Effector memory CD8-positive, alpha-beta T cell (primary cell): ENCODE data around the gene CARM1.

Source experiments
- ATAC-seq: fragments of 150-1000 bp; cut with Tn5 transposase; replicated peaks from 2 replicates; pipeline ENCODE4 v1.10.0; 2021; ENCODE audit warnings: mild to moderate bottlenecking, moderate library complexity
- DNase-seq, 3 experiments: peaks; one replicate each; pipeline ENCODE4 v3.0.0; 2021
- H3K27ac Mint-ChIP-seq, 2 donors: one replicate each; pipeline ENCODE4 v1.8.0; 2022; ENCODE audit warnings: mild to moderate bottlenecking in 2 of 2, mixed read lengths in 2 of 2, moderate library complexity in 2 of 2
- H3K27me3 Mint-ChIP-seq, 2 donors: one replicate each; pipeline ENCODE4 v1.8.0; 2022; ENCODE audit warnings: mixed read lengths in 2 of 2
- H3K36me3 Mint-ChIP-seq: one replicate; pipeline ENCODE4 v1.8.0; 2022; ENCODE audit warnings: mild to moderate bottlenecking, moderate library complexity, mixed read lengths; ENCODE audit not compliant: insufficient read depth
- H3K4me1 Mint-ChIP-seq, 2 donors: one replicate each; pipeline ENCODE4 v1.8.0; 2022; ENCODE audit warnings: low read depth in 2 of 2, mixed read lengths in 2 of 2
- H3K4me3 Mint-ChIP-seq, 2 donors: one replicate each; pipeline ENCODE4 v1.8.0; 2022; ENCODE audit warnings: mild to moderate bottlenecking in 2 of 2, mixed read lengths in 2 of 2, moderate library complexity in 2 of 2
- H3K9me3 Mint-ChIP-seq, 2 donors: one replicate each; pipeline ENCODE4 v1.8.0; 2022; ENCODE audit warnings: mixed read lengths in 2 of 2

CARM1 gene

GRCh38 chr19:10960314-10961072, 89.1 kb downstream of the CARM1 start, which contains the start of gene SMARCA4:
SMARCA4 (plus strand) TSS chr19:10961030; CDS start chr19:10984152, 23,122 bp downstream.
- Mint-ChIP-seq H3K36me3 (peaks cover 15% of the 10 kb centered on the region), H3K4me1 (peaks cover 24 to 25% of the 10 kb centered on the region in 2 donors), H3K9me3 (no peaks in the 10 kb centered on the region), H3K27me3 (no peaks in the 10 kb centered on the region), H3K4me3 (peak within 1 kb of the TSS; percentile 85 to 88), H3K27ac (peak within 1 kb of the TSS; percentile 92 to 94)
- ATAC-seq (peak; percentile 70), DNase-seq (peak; percentile 96 to 99 (median 97))

GRCh38 chr19:10961073-10961860, 89.9 kb downstream of the CARM1 start:
- peaks cover 24 to 27% of the 10 kb centered on the region in 2 donors for H3K4me1 Mint-ChIP-seq
- ATAC-seq (no peak), DNase-seq (no peak)
- peak overlapping the region; percentile 85 to 88 for H3K4me3 Mint-ChIP-seq
- peaks cover 15% of the 10 kb centered on the region for H3K36me3 Mint-ChIP-seq
- no peaks in the 10 kb centered on the region for H3K9me3 Mint-ChIP-seq
- peak overlapping the region; percentile 91 to 94 for H3K27ac Mint-ChIP-seq
- no peaks in the 10 kb centered on the region for H3K27me3 Mint-ChIP-seq

- H3K4me3 Mint-ChIP-seq: peak overlapping the region; percentile 85 to 88
- ATAC-seq: no peak
- peak overlapping the region; percentile 94 for H3K27ac Mint-ChIP-seq
- H3K9me3 Mint-ChIP-seq: no peaks in the 10 kb centered on the region
- no peak for DNase-seq
- peaks cover 10% of the 10 kb centered on the region for H3K36me3 Mint-ChIP-seq
- H3K4me1 Mint-ChIP-seq: peaks cover 24 to 27% of the 10 kb centered on the region in 2 donors
- no peaks in the 10 kb centered on the region for H3K27me3 Mint-ChIP-seq
Observed at GRCh38 chr19:10962863-10963262, 91.5 kb downstream of the CARM1 start.

- ATAC-seq: no peak
- no peaks in the 10 kb centered on the region for H3K9me3 Mint-ChIP-seq
- no peaks in the 10 kb centered on the region for H3K27me3 Mint-ChIP-seq
- H3K36me3 Mint-ChIP-seq: peaks cover 10% of the 10 kb centered on the region
- H3K27ac Mint-ChIP-seq: peak overlapping the region; percentile 94
- DNase-seq: no peak
- peaks cover 27 to 32% of the 10 kb centered on the region in 2 donors for H3K4me1 Mint-ChIP-seq
- peak overlapping the region; percentile 85 to 88 for H3K4me3 Mint-ChIP-seq
Observed at GRCh38 chr19:10963865-10964264, 92.5 kb downstream of the CARM1 start.

- Mint-ChIP-seq H3K4me3 (no peak overlapping the region), H3K4me1 (peaks cover 31 to 37% of the 10 kb centered on the region in 2 donors), H3K9me3 (no peaks in the 10 kb centered on the region), H3K36me3 (peaks cover 10% of the 10 kb centered on the region), H3K27ac (peak overlapping the region in 1 of 2 donors; percentile 94), H3K27me3 (no peaks in the 10 kb centered on the region)
- DNase-seq (no peak), ATAC-seq (no peak)
Observed at GRCh38 chr19:10964903-10965302, 93.5 kb downstream of the CARM1 start.

GRCh38 chr19:10965398-10965797, 94.0 kb downstream of the CARM1 start:
- H3K9me3 Mint-ChIP-seq: no peaks in the 10 kb centered on the region
- no peak overlapping the region for H3K27ac Mint-ChIP-seq
- no peaks in the 10 kb centered on the region for H3K27me3 Mint-ChIP-seq
- no peak for ATAC-seq
- H3K4me1 Mint-ChIP-seq: peaks cover 31 to 42% of the 10 kb centered on the region in 2 donors
- DNase-seq: no peak
- H3K36me3 Mint-ChIP-seq: peaks cover 6% of the 10 kb centered on the region
- H3K4me3 Mint-ChIP-seq: no peak overlapping the region

- no peak overlapping the region for H3K27ac Mint-ChIP-seq
- H3K27me3 Mint-ChIP-seq: no peaks in the 10 kb centered on the region
- ATAC-seq (no peak), DNase-seq (no peak)
- H3K9me3 Mint-ChIP-seq: no peaks in the 10 kb centered on the region
- peaks cover 31 to 45% of the 10 kb centered on the region in 2 donors for H3K4me1 Mint-ChIP-seq
- no peak overlapping the region for H3K4me3 Mint-ChIP-seq
- H3K36me3 Mint-ChIP-seq: peaks cover 4% of the 10 kb centered on the region
Observed at GRCh38 chr19:10966809-10967208, 95.5 kb downstream of the CARM1 start.

GRCh38 chr19:10968527-10969135, 97.3 kb downstream of the CARM1 start:
- Mint-ChIP-seq H3K4me3 (no peak overlapping the region), H3K27me3 (no peaks in the 10 kb centered on the region), H3K9me3 (no peaks in the 10 kb centered on the region), H3K4me1 (peaks cover 18 to 31% of the 10 kb centered on the region in 2 donors), H3K36me3 (peaks cover 2% of the 10 kb centered on the region), H3K27ac (no peak overlapping the region)
- ATAC-seq (no peak), DNase-seq (no peak)

GRCh38 chr19:10971107-10971726, 99.9 kb downstream of the CARM1 start:
- DNase-seq (no peak), ATAC-seq (no peak)
- H3K4me1 Mint-ChIP-seq: peaks cover 25 to 27% of the 10 kb centered on the region in 2 donors
- H3K4me3 Mint-ChIP-seq: no peak overlapping the region
- H3K27ac Mint-ChIP-seq: no peak overlapping the region
- peaks cover 6% of the 10 kb centered on the region for H3K36me3 Mint-ChIP-seq
- no peaks in the 10 kb centered on the region for H3K27me3 Mint-ChIP-seq
- no peaks in the 10 kb centered on the region for H3K9me3 Mint-ChIP-seq
